22Rv1 (cell line): ENCODE data around the gene PPFIA1.

ENCODE experiments used
- ZFX ChIP-seq: fragments of 450-650 bp; IDR thresholded peaks from 2 replicates; pipeline ENCODE4 v1.6.1; 2017; ENCODE audit warnings: antibody characterized with exemption, borderline replicate concordance
- TF ChIP-seq, protein P1 (sequence below): fragments of 450-650 bp; IDR thresholded peaks from 2 replicates; pipeline ENCODE4 v1.5.1; 2017; ENCODE audit warnings: mild to moderate bottlenecking

- TF ChIP-seq, protein P1, sequence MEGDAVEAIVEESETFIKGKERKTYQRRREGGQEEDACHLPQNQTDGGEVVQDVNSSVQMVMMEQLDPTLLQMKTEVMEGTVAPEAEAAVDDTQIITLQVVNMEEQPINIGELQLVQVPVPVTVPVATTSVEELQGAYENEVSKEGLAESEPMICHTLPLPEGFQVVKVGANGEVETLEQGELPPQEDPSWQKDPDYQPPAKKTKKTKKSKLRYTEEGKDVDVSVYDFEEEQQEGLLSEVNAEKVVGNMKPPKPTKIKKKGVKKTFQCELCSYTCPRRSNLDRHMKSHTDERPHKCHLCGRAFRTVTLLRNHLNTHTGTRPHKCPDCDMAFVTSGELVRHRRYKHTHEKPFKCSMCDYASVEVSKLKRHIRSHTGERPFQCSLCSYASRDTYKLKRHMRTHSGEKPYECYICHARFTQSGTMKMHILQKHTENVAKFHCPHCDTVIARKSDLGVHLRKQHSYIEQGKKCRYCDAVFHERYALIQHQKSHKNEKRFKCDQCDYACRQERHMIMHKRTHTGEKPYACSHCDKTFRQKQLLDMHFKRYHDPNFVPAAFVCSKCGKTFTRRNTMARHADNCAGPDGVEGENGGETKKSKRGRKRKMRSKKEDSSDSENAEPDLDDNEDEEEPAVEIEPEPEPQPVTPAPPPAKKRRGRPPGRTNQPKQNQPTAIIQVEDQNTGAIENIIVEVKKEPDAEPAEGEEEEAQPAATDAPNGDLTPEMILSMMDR = no peak
- TF ChIP-seq ZFX = no peak
These were observed 19.1 kb downstream of the PPFIA1 start for GRCh38 chr11:70289582-70289981.
